NCI-H524 (cell line): Measurements from ENCODE around the gene PTPN7.

Experiments used
- DNase-seq, 2 experiments: peaks; one replicate each; lab custom pipeline; 2025; lab: John Stamatoyannopoulos, UW

PTPN7 gene

GRCh38 chr1:202106340-202107254, 53.8 kb downstream of the PTPN7 start:
- DNase-seq: no peak

GRCh38 chr1:202105571-202106339, 54.6 kb downstream of the PTPN7 start:
- DNase-seq: no peak

- no peak for DNase-seq
Observed at GRCh38 chr1:202104073-202104472, 56.3 kb downstream of the PTPN7 start.

- DNase-seq: no peak
Observed at GRCh38 chr1:202101184-202101583, 59.2 kb downstream of the PTPN7 start.
